Measurements from ENCODE around the gene RNF208.

GRCh38 chr9:137244486-137245449 lies 22.7 kb upstream of the RNF208 start:
- TF ChIP-seq POLR2A (IDR thresholded peaks at IDR 0.05; ENCODE audit: low read depth, low read length) (no peak), TAF1 (IDR thresholded peaks at IDR 0.05; ENCODE audit: borderline replicate concordance, low read depth, low read length) (no peak)
